Epithelial cell of esophagus (primary cell): ENCODE data around the gene PLRG1.

Experiments
- DNase-seq: peaks from one replicate; pipeline ENCODE4 v3.0.0; 2010; ENCODE audit warnings: low read depth
- H3K4me3 ChIP-seq: 2 replicates; pipeline ENCODE4 v1.5.1; 2011; ENCODE audit warnings: mild to moderate bottlenecking, low read length, control low read depth
- CTCF ChIP-seq: IDR thresholded peaks from 2 replicates; pipeline ENCODE4 v1.5.1; 2011; ENCODE audit warnings: low read depth, mild to moderate bottlenecking, low read length, control low read depth, inconsistent platforms; ENCODE audit not compliant: insufficient read depth; ENCODE audit errors: missing control alignments

PLRG1 gene

GRCh38 chr4:154491341-154492271, 58.6 kb downstream of the PLRG1 start, which contains the start of gene DCHS2:
Gene DCHS2, minus strand, starts transcription at chr4:154491799. Its CDS starts 444 bp downstream, at chr4:154491355.
- no peak for TF ChIP-seq CTCF
- H3K4me3 ChIP-seq, result peak within 1 kb of the TSS; percentile 27
- DNase-seq, result peak; percentile 37

DNA sequence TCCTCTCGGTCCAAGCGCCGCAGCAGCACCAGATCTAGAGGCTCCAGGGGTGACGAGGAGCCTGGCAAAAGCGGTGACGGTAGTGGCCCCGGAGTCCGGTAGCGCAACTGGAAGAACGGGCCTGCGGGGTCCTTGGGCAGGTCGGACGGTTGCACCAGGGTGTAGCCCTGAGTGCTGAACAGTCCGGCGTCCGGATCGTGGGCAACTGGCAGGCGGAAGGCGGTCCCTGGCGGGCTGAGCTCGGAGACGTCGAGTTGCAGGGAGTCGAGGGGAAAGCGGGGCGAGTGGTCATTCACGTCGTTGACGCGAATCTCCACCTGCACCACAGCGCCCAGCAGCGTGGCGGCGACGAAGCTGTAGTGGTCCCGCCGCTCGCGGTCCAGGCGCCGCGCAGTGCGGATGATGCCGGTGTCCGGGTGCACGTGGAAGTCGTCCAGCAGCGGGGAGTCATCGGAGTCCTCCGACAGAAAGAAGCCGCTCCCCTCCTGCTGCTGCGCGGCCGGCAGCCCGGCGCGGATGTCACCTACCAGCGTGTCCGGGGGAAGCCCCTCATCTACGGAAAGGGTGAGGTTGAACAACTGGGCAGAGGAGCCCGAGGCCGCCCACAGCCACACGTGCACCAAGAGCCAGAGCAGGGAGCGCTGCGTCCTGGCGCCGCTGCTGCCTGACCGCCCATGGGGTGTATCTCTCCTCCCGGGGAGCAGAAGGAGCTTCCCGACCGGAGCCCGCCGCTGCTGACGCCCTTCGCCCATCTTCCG, 59.4 kb downstream of the PLRG1 start:
- peak overlapping the region; percentile 27 for H3K4me3 ChIP-seq
- DNase-seq, result peak; percentile 24
- TF ChIP-seq CTCF, result no peak

DNA sequence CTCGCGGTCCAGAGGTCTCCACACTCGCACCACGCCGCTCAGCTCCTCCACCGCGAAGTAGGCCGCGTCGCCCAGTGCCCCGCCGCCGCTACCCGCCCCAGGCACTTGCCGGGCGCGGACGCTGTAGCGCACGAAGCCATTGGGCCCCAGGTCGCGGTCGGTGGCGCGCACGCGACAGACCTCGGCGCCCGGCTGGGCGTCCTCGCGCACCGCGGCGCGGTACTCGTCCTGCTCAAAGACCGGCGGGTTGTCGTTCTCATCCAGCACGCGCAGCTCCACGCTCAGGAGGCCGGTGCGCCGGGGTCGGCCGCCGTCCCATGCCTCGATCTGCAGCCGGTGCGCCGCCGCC, 60.0 kb downstream of the PLRG1 start:
- H3K4me3 ChIP-seq, result no peak overlapping the region
- TF ChIP-seq CTCF, result no peak
- no peak for DNase-seq

DNA sequence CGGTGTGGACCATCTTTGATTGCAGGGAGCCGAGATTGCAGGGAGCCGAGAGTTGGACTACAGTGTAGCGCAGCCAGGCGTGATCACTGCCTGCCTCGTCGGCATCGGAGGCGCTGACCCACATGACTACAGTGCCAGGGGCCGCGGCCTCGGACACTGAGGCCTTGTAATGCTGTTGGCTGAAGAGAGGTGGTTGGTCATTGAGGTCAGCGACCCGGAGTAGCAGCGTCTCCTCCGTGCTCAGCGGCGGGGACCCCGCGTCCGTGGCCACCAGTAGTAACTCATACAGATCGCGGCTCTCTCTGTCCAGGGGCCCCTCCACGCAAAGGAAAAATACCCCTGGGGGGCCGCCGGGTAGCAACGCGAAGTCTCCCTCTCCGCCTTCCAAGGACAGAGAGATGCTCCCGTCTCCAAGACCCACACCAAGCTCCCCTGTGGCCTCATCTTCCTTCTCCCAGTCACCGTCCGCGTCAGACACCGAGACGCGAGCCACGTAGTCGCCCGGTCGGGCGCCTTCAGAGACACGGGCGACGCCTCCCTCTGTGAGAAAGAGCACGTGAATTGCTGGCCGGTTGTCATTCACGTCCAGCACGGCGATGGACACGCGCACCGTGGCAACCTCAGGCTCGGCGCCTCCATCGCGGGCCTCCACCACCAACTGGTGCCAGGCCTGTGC, 60.5 kb downstream of the PLRG1 start:
- H3K4me3 ChIP-seq, result no peak overlapping the region
- no peak for TF ChIP-seq CTCF
- no peak for DNase-seq

GRCh38 chr4:154487145-154487544, 63.1 kb downstream of the PLRG1 start:
- H3K4me3 ChIP-seq, result no peak overlapping the region
- DNase-seq, result no peak
- TF ChIP-seq CTCF, result no peak

GRCh38 chr4:154485127-154485773, 65.0 kb downstream of the PLRG1 start:
- TF ChIP-seq CTCF, result no peak
- no peak for DNase-seq
- no peak overlapping the region for H3K4me3 ChIP-seq
